GM13977 (cell line): ENCODE results near the gene RC3H2.
"Not testable (repeated sequence)": the region's sequence is repeated elsewhere in the genome, so short reads cannot be mapped to it uniquely, and the experiment has no call there.

ENCODE experiments used
- DNase-seq: peaks from one replicate; pipeline ENCODE4 v3.0.0; 2012; ENCODE audit warnings: low spot score
- CTCF ChIP-seq: IDR thresholded peaks from 2 replicates; pipeline ENCODE4 v1.5.1; 2012; ENCODE audit warnings: mild to moderate bottlenecking, control low read depth; ENCODE audit not compliant: insufficient read depth; ENCODE audit errors: extremely low read depth, missing control alignments
- in situ Hi-C: fragments of 300-500 bp; cut with MboI; formaldehyde crosslinking; loops from one replicate; pipeline ENCODE4 v1.12.0; 2022; ENCODE audit warnings: low sequenced_read_pairs, low pct_unique_long_range_greater_than_20kb, mixed read lengths, inconsistent platforms; ENCODE audit not compliant: unreplicated experiment

The RC3H2 gene

GRCh38 chr9:122810306-122810946 lies 94.7 kb downstream of the RC3H2 start:
- peak; percentile 86 for TF ChIP-seq CTCF
- peak; percentile 80 for DNase-seq
- in situ Hi-C loops, result loop anchor here (10.0 to 25.0 kb wide), 2 partner anchors 346 to 698 kb away; no protein-coding TSS in a partner anchor

GRCh38 chr9:122809261-122809660 lies 95.9 kb downstream of the RC3H2 start:
- not testable (repeated sequence) for DNase-seq
- in situ Hi-C loops, result loop anchor here (25.0 kb wide), 1 partner anchor 697 kb away; no protein-coding TSS in a partner anchor

- in situ Hi-C loops, result loop anchor here (25.0 kb wide), 1 partner anchor 696 kb away; no protein-coding TSS in a partner anchor
- TF ChIP-seq CTCF, result no peak
- DNase-seq, result no peak
Measured at GRCh38 chr9:122808141-122808540, 97.0 kb downstream of the RC3H2 start.

- in situ Hi-C loops, result loop anchor here (25.0 kb wide), 1 partner anchor 695 kb away; no protein-coding TSS in a partner anchor
- no peak for TF ChIP-seq CTCF
- DNase-seq, result no peak
Measured at GRCh38 chr9:122807271-122807900, 97.8 kb downstream of the RC3H2 start.

- DNase-seq, result no peak
- TF ChIP-seq CTCF, result no peak
- in situ Hi-C loops, result loop anchor here (25.0 kb wide), 1 partner anchor 694 kb away; no protein-coding TSS in a partner anchor
Measured at GRCh38 chr9:122806661-122807060, 98.5 kb downstream of the RC3H2 start.

GRCh38 chr9:122800066-122801060 lies 104.8 kb downstream of the RC3H2 start, which contains the start of gene OR1K1:
TSS of gene OR1K1 (plus strand) at chr9:122800123. CDS start at chr9:122800123, 0 bp downstream.
- in situ Hi-C loops, result loop anchor here (25.0 kb wide), 1 partner anchor 688 kb away; no protein-coding TSS in a partner anchor
- TF ChIP-seq CTCF, result no peak
- no peak for DNase-seq
